DOHH2 (cell line): ENCODE measurements around the gene LAMTOR3.

Source experiments
- EZH2phosphoT487 ChIP-seq: fragments of 200-600 bp; sonication (generic); IDR thresholded peaks from 2 replicates; pipeline ENCODE4 v1.6.1; 2017; ENCODE audit warnings: borderline replicate concordance, mild to moderate bottlenecking, antibody characterized with exemption, low read length, moderate library complexity, mixed read lengths
- TF ChIP-seq, protein P1 (sequence below): fragments of 200-600 bp; sonication (generic); IDR thresholded peaks from one replicate; pipeline ENCODE4 v1.5.1; 2014; ENCODE audit warnings: antibody characterized with exemption, mild to moderate bottlenecking, low read depth, low read length; ENCODE audit not compliant: poor library complexity, severe bottlenecking

GRCh38 chr4:99846891-99847290, 47.3 kb downstream of the LAMTOR3 start:
- TF ChIP-seq, protein P1, sequence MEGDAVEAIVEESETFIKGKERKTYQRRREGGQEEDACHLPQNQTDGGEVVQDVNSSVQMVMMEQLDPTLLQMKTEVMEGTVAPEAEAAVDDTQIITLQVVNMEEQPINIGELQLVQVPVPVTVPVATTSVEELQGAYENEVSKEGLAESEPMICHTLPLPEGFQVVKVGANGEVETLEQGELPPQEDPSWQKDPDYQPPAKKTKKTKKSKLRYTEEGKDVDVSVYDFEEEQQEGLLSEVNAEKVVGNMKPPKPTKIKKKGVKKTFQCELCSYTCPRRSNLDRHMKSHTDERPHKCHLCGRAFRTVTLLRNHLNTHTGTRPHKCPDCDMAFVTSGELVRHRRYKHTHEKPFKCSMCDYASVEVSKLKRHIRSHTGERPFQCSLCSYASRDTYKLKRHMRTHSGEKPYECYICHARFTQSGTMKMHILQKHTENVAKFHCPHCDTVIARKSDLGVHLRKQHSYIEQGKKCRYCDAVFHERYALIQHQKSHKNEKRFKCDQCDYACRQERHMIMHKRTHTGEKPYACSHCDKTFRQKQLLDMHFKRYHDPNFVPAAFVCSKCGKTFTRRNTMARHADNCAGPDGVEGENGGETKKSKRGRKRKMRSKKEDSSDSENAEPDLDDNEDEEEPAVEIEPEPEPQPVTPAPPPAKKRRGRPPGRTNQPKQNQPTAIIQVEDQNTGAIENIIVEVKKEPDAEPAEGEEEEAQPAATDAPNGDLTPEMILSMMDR: no peak
- TF ChIP-seq EZH2phosphoT487: no peak
